ENCODE results near the gene TEF.
"Not testable (repeated sequence)": the region's sequence is repeated elsewhere in the genome, so short reads cannot be mapped to it uniquely, and the experiment has no call there.

The TEF gene

DNA sequence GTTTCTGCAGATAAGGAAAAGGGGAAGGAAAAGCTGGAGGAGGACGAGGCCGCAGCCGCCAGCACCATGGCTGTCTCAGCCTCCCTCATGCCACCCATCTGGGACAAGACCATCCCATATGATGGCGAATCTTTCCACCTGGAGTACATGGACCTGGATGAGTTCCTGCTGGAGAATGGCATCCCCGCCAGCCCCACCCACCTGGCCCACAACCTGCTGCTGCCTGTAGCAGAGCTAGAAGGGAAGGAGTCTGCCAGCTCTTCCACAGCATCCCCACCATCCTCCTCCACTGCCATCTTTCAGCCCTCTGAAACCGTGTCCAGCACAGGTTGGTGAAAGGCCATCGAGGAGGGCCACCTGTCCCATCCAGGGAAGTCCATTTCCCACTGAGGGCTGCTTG lies 5.6 kb downstream of the TEF start:
- DNase-seq = no peak

DNA sequence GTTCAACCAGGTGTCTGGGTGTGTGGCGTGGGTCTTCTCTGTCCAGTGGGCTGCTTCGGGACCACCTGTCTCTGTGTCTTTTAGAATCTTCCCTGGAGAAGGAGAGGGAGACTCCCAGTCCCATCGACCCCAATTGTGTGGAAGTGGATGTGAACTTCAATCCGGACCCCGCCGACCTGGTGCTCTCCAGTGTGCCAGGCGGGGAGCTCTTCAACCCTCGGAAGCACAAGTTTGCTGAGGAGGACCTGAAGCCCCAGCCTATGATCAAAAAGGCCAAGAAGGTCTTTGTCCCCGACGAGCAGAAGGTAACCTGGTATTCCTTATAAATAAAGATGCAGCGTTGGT lies 12.2 kb downstream of the TEF start:
- no peak for DNase-seq

GRCh38 chr22:41395531-41396240 lies 13.9 kb downstream of the TEF start:
- DNase-seq = no peak

GRCh38 chr22:41397143-41397811 lies 15.5 kb downstream of the TEF start:
- DNase-seq = no peak

GRCh38 chr22:41398921-41399320 lies 17.2 kb downstream of the TEF start:
- DNase-seq = no peak

DNA sequence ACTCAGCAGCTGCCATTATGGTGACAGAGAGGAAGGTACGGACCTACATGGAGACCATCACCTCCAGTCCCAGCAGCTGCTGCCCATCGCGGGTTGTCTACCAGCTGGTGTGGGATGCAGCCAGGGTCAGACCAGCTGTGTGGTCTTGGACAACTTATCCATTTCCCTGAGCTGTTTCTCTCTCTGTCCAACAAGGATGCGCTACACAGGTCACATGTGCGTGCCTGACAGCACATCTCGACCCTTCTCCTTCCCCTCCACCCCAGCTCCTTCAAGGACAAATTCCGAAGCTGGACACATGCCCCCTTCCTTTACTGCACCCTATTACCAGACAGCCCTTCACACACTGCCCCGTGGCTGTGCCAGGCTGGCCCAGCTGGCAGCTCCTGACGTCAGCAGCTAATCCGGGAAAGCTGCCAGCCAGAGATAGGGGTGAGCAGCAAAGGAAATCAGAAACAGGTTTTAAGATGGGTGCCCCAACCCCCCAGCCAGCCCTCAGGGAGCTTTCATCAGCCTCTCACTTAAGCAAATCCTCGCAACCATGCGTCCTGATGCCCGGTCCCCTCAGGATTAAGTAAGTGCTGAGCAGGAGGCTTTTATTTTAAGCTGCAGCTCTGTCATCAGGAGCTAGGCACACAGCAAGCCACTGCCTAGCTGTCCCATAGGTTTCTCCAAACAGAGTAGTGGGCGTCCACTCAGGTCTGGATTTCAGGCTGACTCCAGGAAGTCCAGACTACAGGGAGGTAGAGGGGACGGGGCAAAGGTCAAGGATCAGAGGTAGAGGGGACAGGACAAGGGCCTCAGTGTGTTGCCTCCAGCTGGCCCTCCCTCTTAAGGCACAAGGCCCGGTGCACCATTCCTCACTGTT lies 20.3 kb downstream of the TEF start:
- DNase-seq = peak; percentile 95

DNA sequence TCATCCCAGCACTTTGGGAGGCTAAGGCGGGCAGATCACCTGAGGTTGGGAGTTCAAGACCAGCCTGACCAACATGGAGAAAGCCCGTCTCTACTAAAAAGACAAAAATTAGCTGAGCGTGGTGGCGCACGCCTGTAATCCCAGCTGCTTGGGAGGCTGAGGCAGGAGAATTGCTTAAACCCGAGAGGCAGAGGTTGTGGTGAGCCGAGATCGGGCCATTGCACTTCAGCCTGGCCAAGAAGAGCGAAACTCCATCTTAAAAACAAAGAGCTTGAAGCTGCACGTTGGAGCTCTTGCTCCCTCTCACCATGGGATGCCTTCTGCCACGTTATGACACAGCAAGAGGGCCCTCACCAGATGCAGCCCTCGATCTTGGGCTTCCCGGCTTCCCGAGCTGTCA lies 21.1 kb downstream of the TEF start:
- not testable (repeated sequence) for DNase-seq

DNA sequence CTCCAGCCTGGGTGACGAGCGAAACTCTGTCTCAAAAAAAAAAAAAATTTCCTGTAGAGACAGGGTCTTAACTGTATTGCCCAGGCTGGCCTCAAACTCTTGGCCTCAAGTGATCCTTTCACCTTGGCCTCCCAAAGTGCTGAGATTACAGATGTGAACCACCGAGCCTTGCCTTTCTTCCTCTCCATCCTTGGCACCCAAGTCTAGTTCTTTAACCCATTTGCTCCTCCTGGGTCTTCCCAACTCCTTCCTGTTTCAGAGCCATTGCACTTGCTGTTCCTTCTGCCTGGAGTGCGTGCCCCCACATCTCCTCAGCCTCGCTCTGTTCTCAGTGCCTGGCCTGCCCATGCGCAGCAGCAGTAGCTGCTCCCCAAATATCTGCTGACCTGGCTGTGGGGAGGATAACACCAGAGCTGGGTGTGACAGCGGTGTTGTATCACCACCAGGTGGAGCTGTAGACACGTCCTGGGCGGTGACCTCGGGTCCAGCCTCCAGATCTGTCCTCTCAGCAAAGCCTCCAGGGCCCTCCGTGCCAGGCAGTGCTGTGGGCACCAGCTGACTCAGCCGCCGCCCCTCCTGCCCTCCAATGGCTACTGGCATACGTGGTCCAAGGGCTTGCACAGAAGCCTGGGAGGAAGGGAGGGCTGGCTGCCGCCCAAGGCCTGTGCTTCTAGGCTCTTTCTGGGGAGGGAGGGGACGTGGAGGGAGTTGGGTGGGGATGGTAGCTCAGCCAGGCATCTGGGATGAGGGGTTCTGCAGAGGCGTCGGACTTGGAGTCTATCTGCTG lies 22.0 kb downstream of the TEF start:
- DNase-seq = peak; percentile 97

DNA sequence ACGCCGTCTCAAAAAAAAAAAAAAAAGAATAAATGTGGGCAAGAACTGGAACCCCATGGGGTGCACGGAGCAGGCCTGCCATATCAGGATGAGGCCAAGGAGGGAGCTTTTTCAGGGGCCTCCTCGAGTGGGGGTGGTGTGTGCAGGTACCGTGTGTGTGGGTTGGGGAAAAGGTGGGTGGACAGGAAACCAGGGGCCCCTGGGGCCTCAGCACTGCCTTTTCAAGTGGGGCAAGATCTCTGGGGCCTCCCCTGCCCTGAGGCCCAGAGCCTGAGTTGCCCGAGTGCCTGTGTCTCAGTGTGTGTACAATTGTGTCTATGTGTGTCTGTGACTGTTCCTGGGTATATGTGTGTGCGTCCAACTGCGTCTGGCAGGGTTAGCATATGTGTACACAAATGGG lies 23.8 kb downstream of the TEF start:
- DNase-seq = no peak

DNA sequence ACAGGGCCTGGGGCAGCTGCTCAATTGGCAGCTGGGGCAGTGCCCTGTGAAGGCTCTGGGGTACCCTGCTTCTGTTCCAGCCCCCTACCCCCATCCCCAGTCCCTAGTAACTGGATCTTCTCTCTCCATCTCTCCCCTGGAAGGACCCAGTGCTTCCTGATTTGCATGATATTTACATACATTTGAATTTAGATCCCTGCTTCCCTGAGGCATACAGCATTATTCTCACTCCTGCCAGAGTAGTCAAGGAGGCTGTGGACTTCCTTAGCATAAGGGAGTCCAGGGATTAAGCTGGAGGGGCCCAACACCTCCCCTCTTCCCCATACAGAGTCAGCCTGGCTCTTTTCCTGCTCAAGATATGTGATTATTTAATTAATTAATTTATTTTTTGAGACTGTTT lies 24.7 kb downstream of the TEF start:
- no peak for DNase-seq

DNA sequence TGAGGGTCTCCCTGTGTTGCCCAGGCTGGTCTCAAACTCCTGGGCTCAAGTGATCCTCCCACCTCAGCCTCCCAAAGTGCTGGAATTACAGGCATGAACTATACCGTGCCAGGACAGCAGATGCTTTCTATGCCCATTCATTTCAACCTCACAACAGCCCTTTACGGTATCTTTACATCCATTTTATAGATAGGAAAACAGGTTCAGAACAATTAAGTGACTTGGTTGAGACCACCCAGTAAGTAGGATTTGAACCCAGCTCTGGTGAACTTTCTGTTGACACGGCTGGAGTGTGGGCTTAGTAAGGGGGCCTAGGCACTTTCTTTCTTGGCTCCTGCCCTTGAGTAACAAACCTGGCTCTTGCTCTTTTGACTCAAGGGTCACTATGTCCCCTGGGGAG lies 25.7 kb downstream of the TEF start:
- DNase-seq = no peak

GRCh38 chr22:41408665-41409064 lies 26.9 kb downstream of the TEF start:
- no peak for DNase-seq

DNA sequence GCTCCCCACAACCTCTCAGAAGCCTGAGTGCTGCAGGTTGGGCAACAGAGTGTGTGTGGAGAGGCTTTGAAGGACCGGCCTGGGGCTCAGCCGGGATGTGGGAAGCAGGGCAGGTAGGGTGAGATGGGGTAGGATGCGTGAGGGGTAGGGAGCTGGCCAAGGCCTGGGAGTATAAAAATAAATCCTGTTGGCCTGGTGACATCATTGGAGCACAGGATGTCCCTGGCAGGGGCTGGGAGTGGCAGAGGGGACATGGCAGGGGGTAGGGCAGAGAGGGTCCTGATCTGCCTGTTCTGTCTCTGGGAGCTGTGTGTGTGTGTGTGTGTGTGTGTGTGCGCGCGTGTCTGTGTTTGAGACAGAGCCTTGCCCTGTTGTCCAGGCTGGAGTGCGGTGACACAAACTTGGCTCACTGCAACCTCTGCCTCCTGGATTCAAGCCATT lies 28.6 kb downstream of the TEF start:
- no peak for DNase-seq

GRCh38 chr22:41411021-41411851 lies 29.5 kb downstream of the TEF start:
- DNase-seq = no peak

GRCh38 chr22:41415554-41415953 lies 33.8 kb downstream of the TEF start:
- no peak for DNase-seq

- peak; percentile 50 for DNase-seq
These were observed 36.1 kb downstream of the TEF start for GRCh38 chr22:41417622-41418390.

DNA sequence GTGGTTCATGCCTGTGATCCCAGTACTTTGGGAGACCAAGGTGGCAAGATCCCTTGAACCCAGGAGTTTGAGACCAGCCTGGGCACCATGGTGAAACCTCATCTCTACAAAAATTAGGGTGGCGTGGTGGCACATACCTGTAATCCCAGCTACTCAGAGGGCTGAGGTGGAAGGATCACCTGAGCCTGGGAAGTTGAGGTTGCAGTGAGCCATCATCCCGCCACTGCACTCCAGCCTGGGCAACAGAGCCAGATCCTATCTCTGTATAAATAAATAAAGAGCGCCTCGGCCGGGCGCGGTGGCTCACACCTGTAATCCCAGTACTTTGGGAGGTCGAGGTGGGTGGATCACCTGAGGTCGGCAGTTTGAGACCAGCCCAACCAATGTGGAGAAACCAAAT lies 37.0 kb downstream of the TEF start:
- DNase-seq = no peak

GRCh38 chr22:41425660-41426365 lies 44.1 kb downstream of the TEF start:
- DNase-seq = peak; percentile 72

DNA sequence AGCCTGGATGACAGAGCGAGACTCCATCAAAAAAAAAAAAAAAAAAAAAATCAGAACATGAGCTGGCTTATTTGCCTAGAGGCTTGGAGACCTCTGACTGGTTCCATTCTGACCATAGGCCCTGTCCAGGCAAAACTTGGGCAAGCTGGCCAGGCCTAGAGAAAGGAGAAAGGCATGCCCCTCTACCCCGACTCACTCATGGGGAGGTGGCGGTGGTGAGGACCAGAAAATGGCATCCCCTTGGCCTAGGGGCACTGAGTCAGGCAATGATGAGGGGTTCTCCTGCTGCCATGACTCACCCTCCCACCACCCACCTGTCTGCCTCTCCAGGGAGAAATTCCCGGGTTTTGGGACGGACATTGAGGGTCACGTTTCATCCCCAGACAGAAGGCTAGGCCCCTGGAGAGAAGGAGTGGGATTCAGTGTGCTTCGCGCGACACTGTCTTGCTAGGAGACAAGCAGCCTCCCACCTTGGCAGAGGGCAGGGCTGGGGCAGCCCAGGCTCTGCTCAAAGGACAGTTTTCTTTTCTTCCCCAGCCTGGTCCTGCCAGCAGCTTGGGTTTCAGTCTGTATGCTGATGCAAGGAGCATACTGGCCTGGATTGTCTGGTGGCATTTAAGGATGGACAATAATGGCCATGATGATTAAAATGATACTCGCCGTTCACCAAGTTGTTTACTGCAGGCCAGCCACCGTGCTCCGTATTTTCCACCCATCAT lies 47.6 kb downstream of the TEF start:
- no peak for DNase-seq

DNA sequence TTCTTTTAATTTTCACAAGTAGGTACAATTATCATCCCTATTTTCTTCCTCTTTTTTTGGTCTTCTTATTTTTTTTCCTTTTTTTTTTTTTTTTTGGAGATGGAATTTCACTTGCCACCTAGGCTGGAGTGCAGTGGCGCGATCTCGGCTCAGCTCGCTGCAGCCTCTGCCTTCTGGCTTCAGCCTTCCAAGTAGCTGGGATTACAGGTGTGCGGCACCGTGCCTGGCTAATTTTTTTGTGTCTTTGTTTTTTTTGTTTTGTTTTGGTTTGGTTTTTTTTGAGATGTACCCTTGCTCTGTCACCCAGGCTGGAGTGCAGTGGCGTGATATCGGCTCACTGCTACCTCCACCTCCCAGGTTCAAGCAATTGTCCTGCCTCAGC lies 48.2 kb downstream of the TEF start:
- DNase-seq = no peak

Measured in RPMI8226 (cell line).